ENCODE results near the gene COL10A1.

COL10A1 gene

DNA sequence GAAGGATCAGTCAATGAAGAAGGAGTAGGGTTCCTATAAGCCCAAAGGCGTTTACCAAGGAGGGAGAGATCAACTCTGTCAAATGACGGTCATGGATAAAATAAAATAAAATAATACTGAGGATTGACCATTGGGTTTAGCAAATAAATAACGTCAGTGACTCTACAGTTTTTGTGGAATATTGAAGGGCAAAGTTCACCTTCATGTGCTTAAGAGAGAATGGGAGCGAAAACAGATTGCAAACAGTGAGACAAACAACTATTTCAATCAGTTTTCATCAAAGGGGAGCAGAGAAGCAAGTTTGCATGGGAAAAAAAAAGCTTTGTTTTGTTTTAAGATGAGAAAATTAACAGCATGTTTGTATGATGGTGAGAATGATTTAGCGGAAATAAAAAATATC, 42.9 kb downstream of the COL10A1 start:
- no peak for DNase-seq (ENCODE audit: low read depth)

DNA sequence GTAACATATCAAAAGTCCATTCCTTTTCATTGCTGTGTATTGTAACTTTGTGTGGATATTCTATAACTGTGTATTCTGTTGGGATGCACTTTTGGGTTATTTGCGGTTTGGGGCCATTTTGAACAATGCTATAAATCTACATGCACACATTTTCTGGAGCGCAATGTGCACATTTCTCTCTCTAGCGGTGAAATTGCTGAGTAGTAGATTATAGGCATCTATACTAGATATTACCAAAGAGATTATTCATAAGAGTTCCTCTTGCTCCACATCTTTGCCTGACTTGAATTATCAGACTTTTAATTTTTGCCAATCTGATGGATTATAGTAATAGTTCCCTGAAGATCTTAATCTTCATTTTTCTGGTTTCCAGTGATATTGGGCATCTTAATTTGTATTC, 47.0 kb downstream of the COL10A1 start:
- no peak for DNase-seq (ENCODE audit: low read depth)

DNA sequence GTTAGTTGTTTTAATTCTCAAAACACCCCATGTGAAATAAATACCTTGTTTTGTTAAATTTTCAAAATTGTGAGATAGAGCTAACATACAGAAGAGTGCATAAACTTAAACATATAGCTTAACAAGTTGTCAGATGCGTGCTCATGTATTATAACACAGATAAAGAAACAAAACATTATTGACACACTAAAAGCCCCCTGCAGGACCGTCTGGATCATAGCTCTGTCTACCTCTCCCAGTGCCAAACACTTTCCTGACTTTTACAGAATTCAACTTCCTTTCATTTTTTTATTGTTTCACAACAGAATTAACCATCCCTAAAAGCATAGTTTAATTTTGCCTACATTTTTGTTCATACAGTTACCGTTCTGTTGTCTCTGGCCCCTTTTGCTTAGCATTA, 47.4 kb downstream of the COL10A1 start:
- no peak for DNase-seq (ENCODE audit: low read depth)

DNA sequence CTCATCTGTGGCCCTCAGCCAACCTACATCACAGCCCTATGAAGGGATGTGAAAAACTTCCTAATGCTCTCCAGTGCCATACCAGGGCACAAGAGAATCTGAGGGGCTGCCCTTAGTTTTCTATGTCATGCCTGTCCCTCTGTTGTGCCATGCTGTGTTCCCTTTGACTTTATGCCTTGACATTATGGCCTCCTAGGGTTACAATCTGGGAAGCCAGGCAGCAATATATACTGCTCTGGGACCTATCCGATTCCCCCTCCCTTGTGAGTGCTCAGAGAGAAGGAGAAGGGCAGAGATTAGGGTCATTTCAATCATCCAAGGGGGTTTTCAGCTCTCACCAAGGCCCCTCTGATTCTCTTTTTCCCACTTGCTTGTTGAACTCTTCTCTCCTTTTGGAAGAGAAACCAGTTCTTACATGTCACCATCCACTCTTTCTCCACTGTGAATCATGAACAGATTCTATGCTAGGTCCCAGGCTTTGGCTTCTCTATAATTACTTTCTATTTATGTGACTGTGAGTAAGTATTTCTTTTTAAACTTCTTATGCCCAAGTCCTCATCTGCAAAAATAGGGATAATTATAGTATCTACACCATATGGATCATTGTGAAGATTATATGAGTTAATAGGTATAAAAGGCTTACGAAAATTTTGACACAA, 51.1 kb downstream of the COL10A1 start:
- DNase-seq (ENCODE audit: low read depth): no peak

DNA sequence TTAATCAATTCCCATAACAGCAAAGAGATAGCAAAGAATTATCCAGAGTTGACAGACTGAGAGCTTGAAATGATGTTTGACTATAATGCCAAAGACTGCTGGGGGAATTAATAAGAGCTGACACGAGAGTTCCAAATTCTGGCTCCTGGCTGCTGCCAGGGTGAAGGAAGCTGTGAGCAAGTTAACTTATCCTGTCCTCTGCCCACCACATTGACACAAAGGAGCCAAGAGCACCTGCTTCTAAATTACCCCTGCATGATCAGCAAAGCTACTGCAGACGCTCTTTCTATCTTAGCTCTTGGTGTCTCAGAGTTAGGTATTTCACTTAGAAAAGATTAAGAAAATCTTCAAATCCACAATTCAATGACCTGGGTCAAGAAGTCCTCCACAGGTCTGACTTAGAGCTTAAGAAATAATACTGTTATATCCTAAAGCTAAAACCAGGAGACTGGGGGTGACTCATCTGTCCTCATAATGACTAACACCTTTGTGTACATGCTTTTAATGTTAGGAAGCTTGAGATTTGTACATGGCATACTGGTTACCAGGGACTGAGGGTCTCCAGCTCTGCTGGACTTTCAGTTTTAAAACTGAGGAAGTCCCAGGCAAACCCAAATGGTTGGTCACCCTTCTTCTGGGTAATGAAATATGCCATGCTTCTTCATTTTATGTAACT, 52.0 kb downstream of the COL10A1 start:
- DNase-seq (ENCODE audit: low read depth): no peak

DNA sequence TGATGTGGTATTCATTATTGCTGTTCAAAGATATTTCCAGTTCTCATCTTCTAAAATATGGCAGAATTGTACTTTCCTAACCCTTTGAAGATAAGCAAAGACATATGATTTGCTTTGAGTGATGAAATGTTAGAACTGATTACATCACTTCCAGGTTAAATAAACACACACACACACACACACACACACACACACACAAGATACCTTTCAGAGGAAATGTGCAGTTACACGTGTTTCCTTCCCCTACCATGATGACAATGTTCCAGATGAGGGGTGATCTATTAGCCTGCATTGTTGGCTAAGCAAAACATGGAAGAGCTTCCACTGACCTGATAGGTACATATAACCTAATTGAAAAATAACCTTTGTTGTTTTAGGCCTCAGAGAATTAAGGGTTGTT, 53.6 kb downstream of the COL10A1 start:
- no peak for DNase-seq (ENCODE audit: low read depth)

DNA sequence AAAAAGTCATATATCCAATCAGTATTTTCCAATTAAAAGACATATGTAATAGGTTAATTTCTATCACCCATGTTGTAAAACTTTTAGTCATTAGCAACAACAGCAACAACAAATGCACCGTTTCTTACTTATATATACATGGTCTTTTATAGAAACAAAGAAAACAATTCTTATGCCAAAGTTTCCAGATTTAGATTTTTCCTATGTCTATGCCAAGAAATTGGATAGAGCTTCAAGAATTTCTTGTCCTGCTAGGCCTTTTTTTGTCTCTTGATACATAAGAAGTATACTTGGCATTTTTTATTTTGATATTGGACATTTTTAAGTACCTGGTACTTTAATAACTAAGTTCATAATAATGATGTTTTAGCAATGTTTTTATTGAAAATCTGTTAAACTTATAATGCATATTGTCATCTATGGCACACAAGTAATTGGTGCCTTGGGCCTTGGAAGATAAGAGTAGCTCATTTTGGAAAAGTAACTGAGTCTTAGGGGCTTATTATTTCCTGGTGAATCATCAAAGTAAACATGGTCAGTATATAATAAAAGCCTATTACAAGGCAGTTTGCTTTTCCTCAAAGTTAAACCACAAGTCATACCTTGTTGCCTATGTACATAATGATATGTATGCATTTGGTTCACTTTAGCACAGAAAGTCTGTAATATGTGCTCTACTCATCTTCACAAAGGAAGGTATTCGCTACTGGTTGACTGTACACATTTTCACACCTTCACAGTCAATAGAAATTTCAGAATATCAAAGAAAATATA, 55.1 kb downstream of the COL10A1 start:
- no peak for DNase-seq (ENCODE audit: low read depth)

DNA sequence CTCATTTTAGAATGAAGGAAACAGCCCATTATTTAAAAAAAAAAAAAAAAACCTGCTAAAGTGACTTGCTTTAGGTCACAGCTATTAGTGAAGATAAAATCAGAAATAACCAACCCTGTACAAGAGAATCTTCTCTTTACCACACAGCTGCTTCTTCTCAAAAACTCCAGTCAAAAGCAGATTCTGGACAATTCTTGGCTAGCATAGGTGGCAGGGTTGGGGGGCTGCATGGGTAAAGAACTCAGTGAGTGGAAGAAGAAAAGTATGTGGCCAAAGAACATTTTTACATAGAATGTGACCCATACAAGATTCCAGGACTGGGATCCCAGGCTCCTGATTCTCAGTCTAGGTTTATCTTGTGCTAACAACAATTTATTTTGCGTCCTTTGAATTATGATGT, 55.8 kb downstream of the COL10A1 start:
- DNase-seq (ENCODE audit: low read depth): no peak
